ENCODE results near the gene OR5B21.

OR5B21 gene

GRCh38 chr11:58508005-58508404 lies at the start of gene OR5B21:
Gene OR5B21, minus strand, starts transcription at chr11:58508105. Its CDS starts 0 bp downstream, at chr11:58508105.
- no peak for DNase-seq (ENCODE audit: low read depth)

GRCh38 chr11:58549644-58550043 lies 41.7 kb upstream of the OR5B21 start:
- no peak for DNase-seq (ENCODE audit: low read depth)

- DNase-seq (ENCODE audit: low read depth) = no peak
Measured at GRCh38 chr11:58546841-58547240, 38.9 kb upstream of the OR5B21 start.

GRCh38 chr11:58531865-58532341 lies 24.0 kb upstream of the OR5B21 start:
- DNase-seq (ENCODE audit: low read depth) = no peak

- no peak for DNase-seq (ENCODE audit: low read depth)
Measured at GRCh38 chr11:58530236-58530635, 22.3 kb upstream of the OR5B21 start.

- no peak for DNase-seq (ENCODE audit: low read depth)
Measured at GRCh38 chr11:58527429-58527828, 19.5 kb upstream of the OR5B21 start.

- no peak for DNase-seq (ENCODE audit: low read depth)
Measured at GRCh38 chr11:58526721-58527120, 18.8 kb upstream of the OR5B21 start.

- DNase-seq (ENCODE audit: low read depth) = no peak
Measured at GRCh38 chr11:58525037-58525614, 17.2 kb upstream of the OR5B21 start.

- DNase-seq (ENCODE audit: low read depth) = no peak
Measured at GRCh38 chr11:58524232-58525036, 16.5 kb upstream of the OR5B21 start.

- DNase-seq (ENCODE audit: low read depth) = no peak
Measured at GRCh38 chr11:58513747-58514367, 6.0 kb upstream of the OR5B21 start.

- DNase-seq (ENCODE audit: low read depth) = no peak
Measured at GRCh38 chr11:58511636-58512035, 3.7 kb upstream of the OR5B21 start.

- no peak for DNase-seq (ENCODE audit: low read depth)
Measured at GRCh38 chr11:58509748-58510147, 1.8 kb upstream of the OR5B21 start.

- no peak for DNase-seq (ENCODE audit: low read depth)
Measured at GRCh38 chr11:58508814-58509213, 909 bp upstream of the OR5B21 start.

GRCh38 chr11:58507355-58507754 lies 550 bp downstream of the OR5B21 start:
- DNase-seq (ENCODE audit: low read depth) = no peak

- DNase-seq (ENCODE audit: low read depth) = no peak
Measured at GRCh38 chr11:58506935-58507334, 970 bp downstream of the OR5B21 start.

GRCh38 chr11:58505849-58506248 lies 2.1 kb downstream of the OR5B21 start:
- no peak for DNase-seq (ENCODE audit: low read depth)

- DNase-seq (ENCODE audit: low read depth) = no peak
Measured at GRCh38 chr11:58504232-58504631, 3.7 kb downstream of the OR5B21 start.

- no peak for DNase-seq (ENCODE audit: low read depth)
Measured at GRCh38 chr11:58503361-58503856, 4.5 kb downstream of the OR5B21 start.

GRCh38 chr11:58502004-58502403 lies 5.9 kb downstream of the OR5B21 start:
- no peak for DNase-seq (ENCODE audit: low read depth)

- no peak for DNase-seq (ENCODE audit: low read depth)
Measured at GRCh38 chr11:58498464-58498863, 9.4 kb downstream of the OR5B21 start.

GRCh38 chr11:58497951-58498350 lies 10.0 kb downstream of the OR5B21 start:
- no peak for DNase-seq (ENCODE audit: low read depth)

GRCh38 chr11:58495906-58496305 lies 12.0 kb downstream of the OR5B21 start:
- no peak for DNase-seq (ENCODE audit: low read depth)

GRCh38 chr11:58494101-58494500 lies 13.8 kb downstream of the OR5B21 start:
- DNase-seq (ENCODE audit: low read depth) = no peak
